ENCODE results near the gene DIP2A.
"Not testable (repeated sequence)": the region's sequence is repeated elsewhere in the genome, so short reads cannot be mapped to it uniquely, and the experiment has no call there.

DIP2A gene

GRCh38 chr21:46428987-46429710, 29.5 kb upstream of the DIP2A start:
- H3K4me3 ChIP-seq (ENCODE audit: low read length): no peak overlapping the region
- no peak overlapping the region for H2AFZ ChIP-seq (ENCODE audit: low read depth, low read length)
- H3K4me1 ChIP-seq (ENCODE audit: insufficient read depth, low read length): no peaks in the 10 kb centered on the region
- H3K9me3 ChIP-seq (ENCODE audit: low read length): no peaks in the 10 kb centered on the region
- H3K36me3 ChIP-seq (ENCODE audit: insufficient read depth, low read length): peaks cover 58% of the 10 kb centered on the region
- no peaks in the 10 kb centered on the region for H3K27me3 ChIP-seq (ENCODE audit: insufficient read depth, low read length)

- no peak overlapping the region for H2AFZ ChIP-seq (ENCODE audit: low read depth, low read length)
- no peak overlapping the region for H3K4me3 ChIP-seq (ENCODE audit: low read length)
- peaks cover 67% of the 10 kb centered on the region for H3K36me3 ChIP-seq (ENCODE audit: insufficient read depth, low read length)
- H3K4me1 ChIP-seq (ENCODE audit: insufficient read depth, low read length): no peaks in the 10 kb centered on the region
- H3K9me3 ChIP-seq (ENCODE audit: low read length): no peaks in the 10 kb centered on the region
- no peaks in the 10 kb centered on the region for H3K27me3 ChIP-seq (ENCODE audit: insufficient read depth, low read length)
These were observed 28.7 kb upstream of the DIP2A start for GRCh38 chr21:46429754-46430681.

- Histone ChIP-seq H3K9me3 (ENCODE audit: low read length) (no peaks in the 10 kb centered on the region), H3K4me3 (ENCODE audit: low read length) (no peak overlapping the region), H2AFZ (ENCODE audit: low read depth, low read length) (no peak overlapping the region), H3K27me3 (ENCODE audit: insufficient read depth, low read length) (no peaks in the 10 kb centered on the region), H3K36me3 (ENCODE audit: insufficient read depth, low read length) (peaks cover 65% of the 10 kb centered on the region), H3K4me1 (ENCODE audit: insufficient read depth, low read length) (no peaks in the 10 kb centered on the region)
These were observed 27.2 kb upstream of the DIP2A start for GRCh38 chr21:46431448-46431847.

DNA sequence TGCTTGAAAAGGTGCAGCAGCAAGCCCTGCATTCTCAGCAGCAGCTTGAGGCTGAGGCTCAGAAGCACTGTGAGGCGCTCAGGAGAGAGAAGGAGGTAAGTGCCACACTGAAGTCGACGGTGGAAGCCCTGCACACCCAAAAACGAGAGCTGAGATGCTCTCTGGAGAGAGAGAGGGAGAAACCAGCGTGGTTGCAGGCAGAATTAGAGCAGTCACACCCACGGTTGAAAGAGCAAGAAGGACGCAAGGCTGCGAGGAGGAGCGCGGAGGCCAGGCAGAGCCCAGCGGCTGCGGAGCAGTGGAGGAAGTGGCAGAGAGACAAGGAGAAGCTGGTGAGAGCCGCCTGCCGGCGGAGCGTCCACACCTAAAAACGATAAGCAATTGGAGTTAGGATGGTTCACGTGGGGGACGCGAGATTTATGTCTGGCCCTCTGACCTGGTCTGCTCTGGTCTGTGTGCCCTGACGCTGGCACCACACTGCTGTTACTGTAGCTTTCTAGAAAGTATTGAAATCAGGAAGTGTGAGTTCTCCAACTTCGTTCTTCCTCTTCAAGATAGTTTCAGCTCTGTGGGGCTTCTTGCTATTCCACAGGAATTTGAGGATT, 26.7 kb upstream of the DIP2A start:
- H3K4me3 ChIP-seq (ENCODE audit: low read length): no peak overlapping the region
- peaks cover 2% of the 10 kb centered on the region for H3K4me1 ChIP-seq (ENCODE audit: insufficient read depth, low read length)
- H3K9me3 ChIP-seq (ENCODE audit: low read length): no peaks in the 10 kb centered on the region
- no peaks in the 10 kb centered on the region for H3K27me3 ChIP-seq (ENCODE audit: insufficient read depth, low read length)
- H2AFZ ChIP-seq (ENCODE audit: low read depth, low read length): no peak overlapping the region
- H3K36me3 ChIP-seq (ENCODE audit: insufficient read depth, low read length): peaks cover 61% of the 10 kb centered on the region

DNA sequence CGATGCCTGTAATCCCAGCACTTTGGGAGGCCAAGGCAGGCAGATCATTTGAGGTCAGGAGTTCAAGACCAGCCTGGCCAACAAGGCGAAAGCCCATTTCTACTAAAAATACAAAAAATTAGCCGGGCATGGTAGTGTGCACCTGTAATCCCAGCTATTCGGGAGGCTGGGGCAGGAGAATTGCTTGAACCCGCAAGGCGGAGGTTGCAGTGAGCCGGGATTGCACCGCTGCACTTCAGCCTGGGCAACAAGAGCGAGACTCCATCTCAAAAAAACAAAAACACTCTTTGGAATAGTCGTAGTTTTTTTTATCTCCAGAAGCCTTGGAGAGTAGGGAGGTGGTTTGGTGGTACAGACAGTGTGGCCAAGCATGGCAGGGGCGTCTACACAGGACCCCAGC, 25.6 kb upstream of the DIP2A start:
- not testable (repeated sequence) for H3K9me3 ChIP-seq (ENCODE audit: low read length); H3K4me3 ChIP-seq (ENCODE audit: low read length); H3K27me3 ChIP-seq (ENCODE audit: insufficient read depth, low read length); H2AFZ ChIP-seq (ENCODE audit: low read depth, low read length); H3K4me1 ChIP-seq (ENCODE audit: insufficient read depth, low read length)
- H3K36me3 ChIP-seq (ENCODE audit: insufficient read depth, low read length): peaks cover 68% of the 10 kb centered on the region

GRCh38 chr21:46434322-46434958, 24.3 kb upstream of the DIP2A start:
- Histone ChIP-seq H3K4me3 (ENCODE audit: low read length) (no peak overlapping the region), H3K9me3 (ENCODE audit: low read length) (no peaks in the 10 kb centered on the region), H3K4me1 (ENCODE audit: insufficient read depth, low read length) (peaks cover 6% of the 10 kb centered on the region), H2AFZ (ENCODE audit: low read depth, low read length) (no peak overlapping the region), H3K27me3 (ENCODE audit: insufficient read depth, low read length) (no peaks in the 10 kb centered on the region), H3K36me3 (ENCODE audit: insufficient read depth, low read length) (peaks cover 70% of the 10 kb centered on the region)

DNA sequence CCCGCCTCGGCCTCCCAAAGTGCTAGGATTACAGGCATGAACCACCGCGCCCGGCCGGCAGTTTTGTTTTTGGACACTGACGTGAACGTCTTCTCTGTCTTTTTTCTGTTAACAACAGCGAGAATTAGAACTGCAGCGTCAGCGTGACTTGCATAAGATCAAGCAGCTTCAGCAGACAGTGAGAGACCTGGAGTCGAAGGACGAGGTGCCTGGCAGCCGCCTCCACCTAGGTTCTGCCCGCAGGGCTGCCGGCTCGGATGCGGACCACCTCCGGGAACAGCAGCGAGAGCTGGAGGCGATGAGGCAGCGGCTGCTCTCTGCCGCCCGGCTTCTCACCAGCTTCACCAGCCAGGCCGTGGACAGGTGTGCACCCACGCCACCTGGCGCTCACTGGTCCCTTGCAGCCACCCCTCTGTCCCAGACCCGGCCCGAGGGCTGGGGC, 22.9 kb upstream of the DIP2A start:
- peaks cover 6% of the 10 kb centered on the region for H3K4me1 ChIP-seq (ENCODE audit: insufficient read depth, low read length)
- H3K36me3 ChIP-seq (ENCODE audit: insufficient read depth, low read length): peaks cover 71% of the 10 kb centered on the region
- H3K27me3 ChIP-seq (ENCODE audit: insufficient read depth, low read length): no peaks in the 10 kb centered on the region
- H3K4me3 ChIP-seq (ENCODE audit: low read length): no peak overlapping the region
- no peak overlapping the region for H2AFZ ChIP-seq (ENCODE audit: low read depth, low read length)
- H3K9me3 ChIP-seq (ENCODE audit: low read length): no peaks in the 10 kb centered on the region

- Histone ChIP-seq H3K4me1 (ENCODE audit: insufficient read depth, low read length) (peaks cover 6% of the 10 kb centered on the region), H3K36me3 (ENCODE audit: insufficient read depth, low read length) (peaks cover 71% of the 10 kb centered on the region), H3K9me3 (ENCODE audit: low read length) (no peaks in the 10 kb centered on the region), H2AFZ (ENCODE audit: low read depth, low read length) (no peak overlapping the region), H3K27me3 (ENCODE audit: insufficient read depth, low read length) (no peaks in the 10 kb centered on the region), H3K4me3 (ENCODE audit: low read length) (no peak overlapping the region)
These were observed 22.1 kb upstream of the DIP2A start for GRCh38 chr21:46436621-46437020.

- H3K9me3 ChIP-seq (ENCODE audit: low read length): no peaks in the 10 kb centered on the region
- H3K27me3 ChIP-seq (ENCODE audit: insufficient read depth, low read length): no peaks in the 10 kb centered on the region
- no peak overlapping the region for H2AFZ ChIP-seq (ENCODE audit: low read depth, low read length)
- H3K4me3 ChIP-seq (ENCODE audit: low read length): no peak overlapping the region
- peaks cover 6% of the 10 kb centered on the region for H3K4me1 ChIP-seq (ENCODE audit: insufficient read depth, low read length)
- H3K36me3 ChIP-seq (ENCODE audit: insufficient read depth, low read length): peaks cover 71% of the 10 kb centered on the region
These were observed 21.6 kb upstream of the DIP2A start for GRCh38 chr21:46437096-46437498.

- Histone ChIP-seq H3K9me3 (ENCODE audit: low read length) (no peaks in the 10 kb centered on the region), H2AFZ (ENCODE audit: low read depth, low read length) (no peak overlapping the region), H3K36me3 (ENCODE audit: insufficient read depth, low read length) (peaks cover 71% of the 10 kb centered on the region), H3K4me1 (ENCODE audit: insufficient read depth, low read length) (peaks cover 6% of the 10 kb centered on the region), H3K27me3 (ENCODE audit: insufficient read depth, low read length) (no peaks in the 10 kb centered on the region), H3K4me3 (ENCODE audit: low read length) (no peak overlapping the region)
These were observed 21.2 kb upstream of the DIP2A start for GRCh38 chr21:46437511-46437910.

DNA sequence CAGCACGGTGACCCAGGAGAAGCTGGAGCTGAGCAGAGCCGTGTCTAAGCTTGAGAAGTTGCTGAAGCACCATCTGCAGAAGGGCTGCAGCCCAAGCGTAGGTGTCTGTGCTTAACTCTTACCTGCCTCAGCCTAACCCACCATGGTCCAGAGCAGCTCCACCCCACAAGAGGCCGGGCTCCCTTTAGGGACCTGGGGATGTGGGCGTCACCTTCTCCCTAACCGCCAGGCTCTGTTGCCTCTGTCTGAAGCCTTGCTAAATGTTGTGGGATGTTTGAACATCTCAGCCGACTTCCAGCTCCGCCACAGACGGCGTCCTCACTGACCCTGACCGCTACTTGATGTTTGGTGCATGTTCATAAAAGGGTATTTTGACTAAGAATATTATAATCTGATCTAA, 20.4 kb upstream of the DIP2A start:
- no peaks in the 10 kb centered on the region for H3K27me3 ChIP-seq (ENCODE audit: insufficient read depth, low read length)
- H3K9me3 ChIP-seq (ENCODE audit: low read length): no peaks in the 10 kb centered on the region
- H3K36me3 ChIP-seq (ENCODE audit: insufficient read depth, low read length): peaks cover 75% of the 10 kb centered on the region
- H2AFZ ChIP-seq (ENCODE audit: low read depth, low read length): no peak overlapping the region
- H3K4me1 ChIP-seq (ENCODE audit: insufficient read depth, low read length): peaks cover 6% of the 10 kb centered on the region
- H3K4me3 ChIP-seq (ENCODE audit: low read length): no peak overlapping the region

DNA sequence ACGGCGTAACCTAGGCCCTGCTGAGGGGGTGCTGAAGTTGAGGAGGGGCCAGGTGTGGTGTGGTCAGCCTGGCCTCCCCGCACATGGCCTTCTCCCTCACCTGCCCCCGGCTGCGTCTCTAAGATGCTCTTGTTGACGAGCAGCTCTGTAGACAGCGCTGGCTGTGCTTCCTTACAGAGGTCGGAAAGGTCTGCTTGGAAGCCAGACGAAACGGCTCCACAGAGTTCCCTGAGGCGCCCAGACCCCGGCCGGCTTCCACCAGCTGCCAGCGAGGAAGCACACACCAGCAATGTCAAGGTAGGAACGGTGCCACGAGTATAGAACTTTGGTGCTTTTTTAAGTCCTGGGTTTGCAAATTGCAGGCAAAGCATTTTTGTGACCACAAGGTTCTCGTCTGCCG, 18.8 kb upstream of the DIP2A start:
- no peaks in the 10 kb centered on the region for H3K27me3 ChIP-seq (ENCODE audit: insufficient read depth, low read length)
- H3K4me3 ChIP-seq (ENCODE audit: low read length): no peak overlapping the region
- H2AFZ ChIP-seq (ENCODE audit: low read depth, low read length): no peak overlapping the region
- H3K9me3 ChIP-seq (ENCODE audit: low read length): no peaks in the 10 kb centered on the region
- H3K36me3 ChIP-seq (ENCODE audit: insufficient read depth, low read length): peaks cover 77% of the 10 kb centered on the region
- H3K4me1 ChIP-seq (ENCODE audit: insufficient read depth, low read length): peaks cover 6% of the 10 kb centered on the region

- H3K36me3 ChIP-seq (ENCODE audit: insufficient read depth, low read length): peaks cover 79% of the 10 kb centered on the region
- H3K4me1 ChIP-seq (ENCODE audit: insufficient read depth, low read length): peaks cover 6% of the 10 kb centered on the region
These were observed 17.4 kb upstream of the DIP2A start for GRCh38 chr21:46441331-46441730.

More at GRCh38 chr21:46441331-46441730, 17.4 kb upstream of the DIP2A start:
- Histone ChIP-seq H3K27me3 (ENCODE audit: insufficient read depth, low read length) (no peaks in the 10 kb centered on the region), H3K4me3 (ENCODE audit: low read length) (no peak overlapping the region), H2AFZ (ENCODE audit: low read depth, low read length) (no peak overlapping the region), H3K9me3 (ENCODE audit: low read length) (no peaks in the 10 kb centered on the region)

Measured in neuron (in vitro differentiated cells).